ENCODE results near the gene AUTS2.
"Not testable (repeated sequence)": the region's sequence is repeated elsewhere in the genome, so short reads cannot be mapped to it uniquely, and the experiment has no call there.

The AUTS2 gene

DNA sequence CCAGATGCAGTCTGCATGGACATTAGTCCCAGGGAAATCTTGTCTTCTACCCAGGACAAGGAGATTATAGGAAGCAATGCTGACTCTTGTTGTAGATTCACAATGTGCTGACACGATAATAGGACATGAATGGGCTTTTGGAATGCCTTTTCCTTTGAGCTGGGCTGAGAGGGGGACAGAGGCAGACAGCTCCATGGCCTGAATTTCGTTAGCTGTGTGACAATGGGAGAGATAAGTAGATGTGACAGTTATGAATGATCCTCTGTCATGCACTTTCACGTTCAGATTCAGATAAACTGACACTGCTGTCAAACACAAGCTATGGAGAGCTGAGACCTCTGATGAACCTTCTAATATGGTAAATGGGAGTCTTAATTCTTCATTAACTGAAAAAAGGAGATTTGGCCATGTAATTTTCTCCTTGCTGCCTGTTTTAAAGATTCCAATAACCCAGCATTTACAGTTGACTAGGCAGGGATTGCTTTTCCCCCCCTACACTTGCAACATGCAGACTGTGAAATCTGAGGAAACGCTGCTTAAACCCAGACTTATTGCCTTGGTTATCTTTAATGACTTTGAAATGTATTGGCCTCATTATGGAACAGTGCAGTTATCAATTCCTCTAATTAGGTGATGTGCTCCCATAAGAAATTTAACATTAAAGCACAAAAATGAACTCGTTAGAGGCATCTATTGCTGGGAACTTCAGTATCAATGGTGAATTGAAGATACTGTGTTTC, 669.3 kb downstream of the AUTS2 start:
- DNase-seq = no peak

DNA sequence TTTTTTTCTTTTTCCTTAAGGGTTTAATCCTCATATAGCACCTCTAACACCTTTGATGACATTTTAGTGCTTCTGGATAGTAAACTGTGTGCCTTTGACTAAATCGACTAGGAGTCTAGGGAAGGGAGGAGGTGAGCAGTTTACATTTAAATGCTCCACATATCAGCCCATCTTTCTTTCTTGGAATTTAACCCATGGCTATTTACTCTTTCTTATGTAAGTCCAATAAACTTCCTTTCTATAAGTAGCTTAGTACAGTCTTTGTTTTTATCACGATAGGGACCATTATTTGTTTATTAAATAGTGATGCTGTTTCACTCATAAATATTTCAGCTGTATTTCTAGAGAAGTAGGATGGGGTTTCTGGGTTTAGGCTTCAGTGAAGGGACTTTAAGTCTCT, 669.9 kb downstream of the AUTS2 start:
- DNase-seq = no peak

DNA sequence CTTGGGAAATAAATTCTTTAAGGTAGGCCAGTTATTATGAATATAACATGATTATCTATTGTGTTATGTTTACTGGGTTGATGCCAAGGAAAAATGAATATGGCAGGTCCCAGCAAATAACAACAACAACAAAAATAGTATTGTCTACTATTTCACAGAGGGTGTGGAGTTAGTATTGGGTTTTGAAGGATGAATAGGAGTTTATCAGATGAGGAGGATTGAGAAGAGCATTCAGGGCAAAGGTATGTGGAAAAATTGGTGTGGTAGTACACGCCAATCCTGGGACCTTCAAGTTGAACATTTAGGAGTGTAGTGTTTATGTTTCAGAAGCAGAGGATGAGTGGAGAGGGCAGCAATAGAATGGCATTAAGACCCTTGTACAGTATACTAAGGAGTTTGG, 671.9 kb downstream of the AUTS2 start:
- DNase-seq = no peak

DNA sequence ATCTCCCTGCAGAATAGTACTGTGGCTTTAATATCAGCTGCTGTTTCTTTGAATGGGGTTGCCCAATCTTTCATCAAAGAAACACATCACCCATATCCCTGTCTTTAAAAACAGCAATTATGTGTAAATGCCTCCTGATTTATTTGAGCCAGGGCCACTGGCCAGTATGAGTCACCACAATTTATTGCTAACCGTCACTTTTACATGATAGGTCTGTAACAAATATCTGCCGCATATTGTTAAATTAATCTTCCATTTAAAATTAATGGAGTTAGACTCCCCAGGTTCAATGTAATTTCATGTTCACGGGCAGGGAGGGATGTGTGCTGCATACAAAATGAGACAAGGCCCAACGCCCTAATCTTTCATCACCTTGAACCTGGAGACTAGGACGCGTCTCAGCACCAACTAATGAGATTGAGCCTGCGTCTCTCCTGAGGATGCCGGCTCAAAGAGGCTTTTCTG, 673.4 kb downstream of the AUTS2 start:
- no peak for DNase-seq

DNA sequence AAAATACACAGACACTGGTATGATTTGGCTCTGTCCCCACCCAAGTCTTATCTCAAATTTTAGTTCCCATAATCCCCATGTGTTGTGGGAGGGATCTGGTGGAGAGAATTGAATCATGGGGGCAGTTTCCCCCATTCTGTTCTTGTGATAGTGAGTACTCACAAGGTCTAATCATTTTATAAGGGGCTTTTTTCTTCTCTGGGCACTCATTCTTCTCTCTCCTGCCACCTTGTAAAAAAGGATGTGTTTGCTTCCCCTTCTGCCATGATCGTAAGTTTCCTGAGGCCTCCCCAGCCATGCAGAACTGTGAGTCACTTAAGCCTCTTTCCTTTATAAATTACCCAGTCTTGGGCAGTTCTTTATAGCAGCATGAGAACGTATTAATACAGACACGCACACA, 677.3 kb downstream of the AUTS2 start:
- not testable (repeated sequence) for DNase-seq

DNA sequence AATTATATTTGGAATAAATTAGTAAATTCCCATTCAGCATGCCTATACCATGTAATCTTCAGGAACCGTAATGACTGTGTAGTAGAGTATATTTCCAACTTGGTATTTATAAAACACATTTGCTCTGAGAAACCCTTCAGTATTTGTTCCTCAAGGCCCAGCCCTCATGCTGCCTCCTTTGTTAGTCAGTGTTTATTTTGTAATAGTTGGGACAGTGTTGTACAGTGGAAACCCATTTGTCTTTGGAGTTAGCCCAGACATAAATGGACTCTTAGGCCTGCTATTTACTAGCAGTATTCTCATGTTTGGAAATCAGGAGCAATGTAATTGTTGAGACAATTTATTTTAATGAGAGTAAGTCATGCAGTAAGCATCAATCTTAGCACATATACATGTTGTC, 686.9 kb downstream of the AUTS2 start:
- DNase-seq = no peak

DNA sequence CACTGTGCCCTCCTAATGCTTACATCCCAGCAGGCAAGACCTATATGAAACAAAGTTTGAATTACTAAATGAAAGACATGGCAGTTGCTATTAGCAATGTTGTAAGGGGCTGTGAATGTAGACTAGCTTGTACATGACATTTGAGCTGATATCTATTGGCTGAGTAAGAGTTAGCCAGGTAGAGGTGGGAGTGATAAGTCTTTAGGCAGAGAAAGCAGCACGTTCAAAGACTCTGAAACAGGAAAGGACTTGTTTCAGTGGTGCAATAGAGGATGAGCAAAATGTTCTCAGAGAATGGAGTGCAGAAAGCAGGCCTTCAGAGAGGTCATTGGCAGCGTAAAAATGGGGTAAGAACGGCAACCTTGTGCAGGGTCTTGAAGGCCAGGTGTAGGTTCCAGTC, 687.6 kb downstream of the AUTS2 start:
- no peak for DNase-seq

DNA sequence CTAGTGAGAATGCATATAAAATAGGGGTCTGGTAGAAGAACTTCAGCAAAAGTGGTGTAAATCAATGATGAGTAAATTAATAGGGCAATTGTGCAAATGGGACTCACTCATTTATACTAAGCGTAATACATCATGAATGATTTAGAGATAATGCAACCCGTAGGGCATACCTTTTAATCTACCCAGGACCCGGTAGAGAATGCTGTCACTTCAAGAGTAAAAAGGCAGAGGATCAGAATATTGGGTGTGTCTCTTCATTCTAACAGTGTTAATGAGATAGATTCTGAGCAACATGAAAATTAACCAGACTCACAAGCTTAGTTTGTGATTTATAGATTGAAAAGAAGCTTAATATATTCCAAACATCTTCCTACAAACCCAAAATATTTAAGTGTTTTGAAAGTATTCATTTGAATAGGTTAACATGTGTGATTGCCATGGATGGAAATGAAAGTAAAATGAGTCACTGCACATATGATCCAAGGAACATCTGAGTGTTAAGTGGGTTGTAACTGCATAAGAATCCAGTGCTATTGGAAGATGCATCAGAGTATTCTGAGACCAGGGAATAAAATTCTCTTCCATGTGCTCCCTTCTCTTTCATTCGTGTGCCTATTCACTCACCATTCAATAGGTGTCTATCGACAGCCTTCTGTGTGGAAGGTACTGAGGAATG, 690.6 kb downstream of the AUTS2 start:
- no peak for DNase-seq

DNA sequence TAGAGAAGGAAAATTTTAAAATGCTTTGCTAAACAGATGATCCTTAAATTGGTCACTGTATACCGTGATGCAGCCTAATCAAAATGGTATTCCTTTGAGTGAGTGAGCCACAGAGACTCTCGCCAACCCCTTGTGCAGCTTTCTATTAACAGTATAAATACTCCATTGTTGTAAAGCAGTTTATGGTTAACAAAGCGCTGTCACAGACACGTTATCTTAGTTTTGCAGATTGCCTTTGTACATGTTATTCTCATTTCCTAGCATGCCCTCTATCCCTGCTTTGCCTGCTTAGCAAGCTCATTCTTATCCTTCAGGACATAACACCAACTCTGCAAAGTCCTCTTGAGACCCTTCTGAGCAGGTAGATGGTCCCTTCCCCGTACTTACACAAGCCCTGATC, 694.4 kb downstream of the AUTS2 start:
- no peak for DNase-seq

DNA sequence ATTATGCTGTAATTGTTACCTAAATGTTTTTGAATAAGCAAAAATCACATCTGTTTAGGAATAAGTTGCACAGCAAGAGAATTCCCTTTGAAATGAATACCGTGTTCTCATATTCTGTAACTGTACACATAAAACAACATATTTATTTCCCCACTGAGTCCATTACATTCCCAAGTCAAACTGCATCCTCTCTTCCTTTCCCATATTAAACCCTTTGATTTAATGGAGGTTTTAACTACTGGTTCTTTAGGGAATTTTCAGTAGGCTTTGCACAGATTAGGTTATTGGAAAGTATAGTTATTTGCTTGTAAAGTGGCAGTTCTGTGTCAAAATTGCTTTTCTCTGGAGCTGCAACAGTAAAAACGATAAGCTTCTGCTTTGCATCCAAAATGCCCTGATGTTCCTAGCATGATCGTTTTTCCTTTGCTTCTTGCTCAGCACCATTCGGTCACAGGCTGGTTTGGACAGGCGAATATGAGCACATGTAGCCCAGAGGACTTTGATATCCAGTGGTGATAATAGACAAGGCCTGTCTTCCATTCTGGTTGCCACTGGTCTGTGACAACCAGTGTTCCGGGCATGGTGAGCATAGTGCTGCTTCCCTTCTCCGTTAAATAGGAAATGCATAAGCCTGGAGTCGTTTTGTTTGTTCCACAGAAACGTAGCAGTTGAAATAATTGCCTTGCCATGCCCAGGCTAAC, 696.1 kb downstream of the AUTS2 start:
- DNase-seq = no peak

DNA sequence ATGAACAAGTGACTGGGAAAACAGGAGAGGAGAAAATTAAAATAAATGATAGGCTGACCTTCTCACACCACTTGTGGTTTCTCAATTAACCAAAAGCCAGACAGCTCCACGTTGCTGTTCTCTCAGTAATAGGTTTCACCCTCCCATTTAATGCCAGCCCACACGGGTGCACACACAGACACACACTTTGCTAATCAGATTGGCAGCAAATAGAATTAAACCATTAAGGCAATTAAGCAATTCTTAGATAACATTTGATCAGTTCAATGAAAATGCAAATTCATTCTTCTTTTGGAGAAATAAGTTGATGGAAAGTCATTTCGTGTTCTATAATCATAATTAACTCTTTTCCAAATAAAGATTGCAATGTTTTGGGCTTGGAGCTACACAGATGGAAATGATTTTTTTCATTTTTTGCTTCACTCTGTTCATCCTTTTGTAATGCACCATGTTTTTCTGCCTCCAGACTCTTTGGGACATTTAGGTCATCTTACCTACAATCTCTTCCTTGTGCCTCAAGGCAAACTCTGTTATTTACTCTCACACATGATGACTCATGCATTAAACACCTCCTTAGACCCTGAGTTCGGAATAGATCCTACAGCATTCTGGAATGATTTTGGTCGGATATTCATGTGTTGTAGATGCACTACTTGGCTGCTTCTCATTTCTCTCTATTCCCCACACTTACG, 700.7 kb downstream of the AUTS2 start:
- DNase-seq = no peak

DNA sequence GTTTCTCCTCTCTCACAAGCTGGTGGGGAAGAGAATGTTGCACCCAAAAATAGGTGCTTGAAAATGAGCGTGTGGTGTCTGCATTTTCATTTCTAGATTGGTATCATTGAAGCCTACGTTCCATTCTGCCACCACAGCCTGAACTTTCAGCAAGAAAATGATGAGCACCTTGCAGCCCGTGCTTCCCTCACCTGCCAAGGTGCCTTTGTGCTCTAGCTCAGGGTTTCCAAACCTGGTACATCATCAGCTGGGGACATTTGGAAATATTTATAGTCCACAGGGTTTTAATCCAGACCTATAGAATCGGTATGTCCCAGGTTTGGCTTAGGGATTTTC, 701.2 kb downstream of the AUTS2 start:
- no peak for DNase-seq

DNA sequence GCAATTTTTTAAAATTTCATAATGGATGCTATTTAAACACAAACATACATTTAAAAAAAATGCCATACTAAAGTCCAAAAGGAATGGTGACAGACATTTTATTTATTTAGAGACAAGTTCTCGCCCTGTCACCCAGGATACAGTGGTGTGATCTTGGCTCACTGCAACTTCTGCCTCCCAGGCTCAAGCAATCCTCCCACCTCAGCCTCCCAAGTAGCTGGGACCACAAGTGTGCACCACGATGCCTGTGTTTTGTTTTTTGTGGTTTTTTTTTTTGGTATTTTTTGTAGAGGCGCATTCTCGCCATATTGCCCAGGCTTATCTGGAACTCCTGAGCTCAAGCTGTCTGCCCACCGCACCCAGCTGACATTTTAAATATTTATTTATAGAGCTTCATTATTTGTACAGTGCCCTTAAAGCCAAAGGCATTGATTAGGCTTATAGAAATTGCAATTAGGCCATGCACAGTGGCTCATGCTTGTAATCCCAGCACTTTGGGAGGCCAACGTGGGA, 703.5 kb downstream of the AUTS2 start:
- no peak for DNase-seq

DNA sequence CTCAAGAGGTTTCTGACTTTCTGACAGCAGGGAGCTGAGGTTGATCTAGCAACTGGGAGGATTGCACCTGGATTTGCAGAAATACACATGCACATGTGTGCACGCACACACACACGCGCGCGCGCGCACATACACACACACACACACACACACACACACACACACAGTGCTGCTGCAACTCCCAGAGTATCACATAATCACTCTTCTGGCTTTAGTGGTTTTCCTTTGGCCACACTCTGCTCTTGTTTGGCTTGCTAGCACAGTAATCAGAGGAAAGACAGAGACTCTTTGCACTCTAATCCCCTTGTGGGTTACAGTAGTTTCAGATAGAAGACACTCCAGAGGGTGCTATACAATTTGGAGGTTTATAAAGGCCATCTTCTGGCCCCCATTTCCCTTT, 705.0 kb downstream of the AUTS2 start:
- DNase-seq = no peak

DNA sequence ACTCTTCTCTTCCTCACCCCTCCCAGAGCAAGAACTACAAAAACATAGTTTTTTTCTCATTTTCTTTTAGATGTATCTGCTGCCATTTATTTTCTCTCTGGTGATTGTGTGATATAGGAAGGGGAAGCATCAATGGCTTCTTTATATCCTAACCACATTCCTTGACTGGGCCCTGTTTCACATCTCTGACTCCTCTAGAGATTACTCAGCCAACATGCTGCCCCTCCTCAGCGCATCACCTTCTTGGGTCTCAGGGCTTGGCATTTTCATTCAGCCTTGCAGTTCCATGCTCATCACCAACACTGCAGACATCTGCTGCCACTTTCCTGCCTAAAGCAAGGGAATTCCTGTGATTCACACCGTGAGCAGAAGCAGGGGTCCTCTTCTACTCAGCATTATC, 705.5 kb downstream of the AUTS2 start:
- no peak for DNase-seq

DNA sequence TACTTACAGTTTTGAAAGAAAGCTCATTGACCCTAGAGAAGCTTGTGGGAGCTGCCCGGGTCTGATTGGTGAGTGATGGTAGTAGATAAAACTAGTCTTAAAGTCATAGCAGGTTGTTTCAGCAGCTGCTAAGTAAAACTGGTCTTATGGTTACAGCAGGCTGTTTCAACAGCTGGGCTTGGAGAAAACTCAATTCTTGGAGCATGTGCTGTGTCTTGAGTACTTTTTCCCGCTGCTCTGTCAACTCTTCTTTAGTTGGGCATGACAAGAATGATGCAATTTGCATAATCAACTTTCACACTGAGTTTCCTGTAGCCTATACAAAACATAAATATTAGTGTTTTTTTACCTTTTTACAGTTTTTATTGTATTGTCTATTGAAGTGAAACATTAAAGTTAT, 707.9 kb downstream of the AUTS2 start:
- DNase-seq = no peak

DNA sequence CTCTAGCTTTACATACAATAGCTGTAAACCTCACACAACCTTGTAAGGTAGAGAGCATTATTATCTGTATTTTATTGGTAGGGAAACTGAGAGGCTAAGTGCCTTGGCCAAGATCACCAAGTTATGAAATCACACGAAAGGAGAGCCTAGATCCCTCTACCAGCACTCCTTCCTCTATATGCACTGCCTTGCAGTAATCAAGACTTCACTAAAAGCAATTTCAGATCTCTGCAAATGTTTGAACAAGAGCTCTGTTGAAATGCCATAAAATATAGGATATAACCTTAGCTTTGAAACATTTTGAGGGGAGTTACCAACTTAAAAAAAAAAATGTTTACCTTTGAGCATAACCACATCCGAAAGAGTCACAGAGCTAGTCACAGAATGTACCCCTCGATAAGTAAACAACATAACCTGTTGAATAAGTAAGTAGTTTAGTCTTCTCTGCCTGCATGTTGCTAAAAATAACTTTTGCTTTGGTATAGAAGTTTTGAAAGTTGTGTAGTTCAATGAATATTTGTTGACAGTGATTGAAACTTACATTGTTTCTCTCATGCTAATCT, 709.4 kb downstream of the AUTS2 start:
- DNase-seq = no peak

DNA sequence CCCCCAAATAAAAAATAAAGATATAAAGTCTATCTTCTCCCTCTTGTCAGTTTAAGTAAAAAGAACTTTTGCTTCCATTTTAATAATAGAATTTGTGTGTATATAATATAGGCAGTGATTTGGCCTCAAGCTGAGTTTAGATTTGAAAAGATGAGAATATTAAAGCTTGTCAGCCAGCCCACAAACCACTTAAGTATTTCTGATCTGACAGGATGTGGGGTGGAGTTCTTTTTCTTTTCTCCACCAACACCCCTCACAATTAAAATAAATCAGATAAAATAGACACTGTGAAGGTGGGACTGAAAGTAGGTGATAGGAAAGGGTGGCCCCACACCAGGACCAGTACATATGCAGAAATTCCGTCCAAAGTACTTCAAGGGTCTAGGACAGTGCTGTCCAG, 714.1 kb downstream of the AUTS2 start:
- no peak for DNase-seq

DNA sequence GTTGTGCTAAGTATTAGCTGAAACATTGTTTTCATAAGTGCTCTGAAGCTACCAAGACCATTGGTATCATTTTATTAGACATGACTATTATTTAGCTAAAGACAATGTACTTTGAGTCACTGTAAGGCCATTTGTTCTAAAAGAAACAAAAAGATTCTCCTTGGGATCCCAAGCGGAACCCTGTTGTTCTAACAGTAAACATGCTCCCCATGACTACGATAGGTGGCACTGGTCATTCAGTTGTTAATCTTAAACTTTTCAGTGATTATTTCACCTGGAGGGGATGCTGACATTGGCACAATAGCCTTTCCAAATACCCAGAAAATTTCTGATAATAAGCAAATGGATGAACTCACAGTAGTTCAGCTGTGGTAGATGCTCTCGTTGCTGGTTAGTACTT, 715.0 kb downstream of the AUTS2 start:
- DNase-seq = no peak

DNA sequence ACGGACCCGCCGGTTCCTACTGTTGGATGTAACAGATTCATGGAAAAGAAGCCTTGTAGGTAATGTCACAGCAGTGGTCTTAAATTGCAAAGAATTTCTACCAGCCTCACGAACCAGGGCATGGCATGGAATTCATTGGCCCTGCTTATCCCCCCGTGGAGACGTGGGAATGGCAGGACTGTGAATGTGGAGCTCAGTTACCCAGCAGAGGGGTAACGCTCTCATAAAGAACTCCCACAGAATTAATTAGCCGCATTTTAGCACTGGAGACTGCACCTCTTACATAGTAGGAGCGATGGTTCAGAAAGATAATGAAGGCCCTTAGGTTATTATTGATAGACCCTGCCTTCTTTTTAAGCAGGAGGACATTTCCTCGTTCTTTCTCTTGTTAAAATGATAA, 715.4 kb downstream of the AUTS2 start:
- no peak for DNase-seq

DNA sequence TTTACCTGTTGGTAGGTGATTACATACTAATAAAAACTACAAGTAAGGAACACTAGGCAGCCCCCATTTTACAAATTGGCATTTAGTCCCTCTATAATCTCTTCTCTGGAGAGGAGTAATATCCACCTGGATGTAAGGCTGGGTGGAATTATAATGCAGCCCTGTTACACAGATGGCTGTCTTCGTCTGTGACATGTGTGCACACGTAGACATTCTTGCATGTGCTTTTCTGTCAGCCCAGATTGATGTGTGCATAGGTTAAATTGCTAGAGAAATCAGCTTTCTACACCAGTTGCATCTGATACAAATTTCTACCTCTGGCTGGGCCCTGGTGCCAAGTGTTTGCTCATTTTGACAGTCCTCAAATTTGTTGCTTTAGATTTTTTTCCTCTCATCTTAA, 715.9 kb downstream of the AUTS2 start:
- DNase-seq = no peak

DNA sequence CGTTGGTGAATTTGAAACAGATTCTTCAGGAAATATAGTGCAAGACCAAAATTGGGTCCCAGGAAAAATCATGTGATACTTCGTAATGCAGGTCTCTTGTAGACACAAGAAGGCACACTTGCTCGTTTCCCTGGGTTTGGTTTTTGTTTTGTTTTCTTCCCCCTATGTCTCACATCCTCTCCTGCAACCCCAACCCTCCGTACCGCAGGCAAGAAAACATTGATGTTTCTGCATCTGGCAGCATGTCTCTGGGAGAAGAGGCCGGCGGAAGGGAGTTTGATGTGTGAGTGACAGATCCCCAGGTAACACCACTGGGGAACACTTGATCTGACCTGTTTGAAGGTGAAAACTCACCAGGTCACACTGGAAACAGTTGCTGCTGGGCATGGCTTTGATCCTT, 718.5 kb downstream of the AUTS2 start:
- no peak for DNase-seq

DNA sequence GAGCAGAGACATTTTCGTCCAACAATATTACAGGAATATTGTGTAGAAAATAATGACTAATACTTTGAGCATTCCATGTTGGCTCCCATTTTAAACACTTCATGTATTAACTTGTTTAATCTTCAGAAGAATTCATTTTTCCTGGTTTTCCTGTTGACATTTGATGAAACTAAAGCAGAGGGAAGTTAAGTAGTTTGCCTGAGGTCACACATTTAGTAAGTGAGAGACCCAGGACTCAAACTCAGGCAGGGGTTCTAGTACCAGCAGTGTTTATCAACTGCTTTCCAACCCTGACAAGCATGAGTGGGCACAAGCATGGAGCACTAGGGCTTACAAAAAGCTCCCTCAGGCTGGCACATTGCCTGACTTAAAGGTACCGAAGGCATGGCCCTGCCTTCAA, 719.1 kb downstream of the AUTS2 start:
- DNase-seq = no peak
